HG02623 (cell line): ENCODE results near the gene ATR.
"Not testable (repeated sequence)": the region's sequence is repeated elsewhere in the genome, so short reads cannot be mapped to it uniquely, and the experiment has no call there.

Experiments
- ATAC-seq: cut with Tn5 transposase; IDR thresholded peaks from one replicate; pipeline ENCODE4 v1.9.1; 2021; ENCODE audit warnings: moderate library complexity; ENCODE audit not compliant: unreplicated experiment

ATR gene

GRCh38 chr3:142595581-142595950 lies 17.0 kb upstream of the ATR start:
- no peak for ATAC-seq

- no peak for ATAC-seq
Measured at GRCh38 chr3:142595141-142595540, 16.6 kb upstream of the ATR start.

- ATAC-seq, result not testable (repeated sequence)
Measured at GRCh38 chr3:142592268-142592667, 13.7 kb upstream of the ATR start.

- no peak for ATAC-seq
Measured at GRCh38 chr3:142588703-142589102, 10.2 kb upstream of the ATR start.

GRCh38 chr3:142586803-142587406 lies 8.4 kb upstream of the ATR start:
- no peak for ATAC-seq

- not testable (repeated sequence) for ATAC-seq
Measured at GRCh38 chr3:142581070-142581469, 2.5 kb upstream of the ATR start.

- ATAC-seq, result no peak
Measured at GRCh38 chr3:142580061-142580423, 1.5 kb upstream of the ATR start.

- no peak for ATAC-seq
Measured at GRCh38 chr3:142577696-142578328, 721 bp downstream of the ATR start.

- ATAC-seq, result no peak
Measured at GRCh38 chr3:142576792-142577191, 1.7 kb downstream of the ATR start.

GRCh38 chr3:142574665-142575064 lies 3.9 kb downstream of the ATR start:
- no peak for ATAC-seq

- not testable (repeated sequence) for ATAC-seq
Measured at GRCh38 chr3:142574223-142574622, 4.3 kb downstream of the ATR start.

GRCh38 chr3:142569422-142569821 lies 9.1 kb downstream of the ATR start:
- ATAC-seq, result not testable (repeated sequence)

GRCh38 chr3:142568393-142569017 lies 10.0 kb downstream of the ATR start:
- ATAC-seq, result no peak

- ATAC-seq, result no peak
Measured at GRCh38 chr3:142566096-142566495, 12.4 kb downstream of the ATR start.

GRCh38 chr3:142563496-142563997 lies 15.0 kb downstream of the ATR start:
- ATAC-seq, result no peak

GRCh38 chr3:142560118-142560517 lies 18.4 kb downstream of the ATR start:
- no peak for ATAC-seq

- ATAC-seq, result no peak
Measured at GRCh38 chr3:142553741-142554140, 24.8 kb downstream of the ATR start.

- not testable (repeated sequence) for ATAC-seq
Measured at GRCh38 chr3:142552579-142552978, 26.0 kb downstream of the ATR start.

- no peak for ATAC-seq
Measured at GRCh38 chr3:142549986-142550385, 28.5 kb downstream of the ATR start.

GRCh38 chr3:142543307-142543706 lies 35.2 kb downstream of the ATR start:
- no peak for ATAC-seq

- no peak for ATAC-seq
Measured at GRCh38 chr3:142542054-142542453, 36.5 kb downstream of the ATR start.

- no peak for ATAC-seq
Measured at GRCh38 chr3:142536519-142536918, 42.0 kb downstream of the ATR start.
